Bronchial epithelial cell (primary cell): ENCODE measurements around the gene EPHA1. TPM values are rescaled to one million over a fixed set of nuclear protein-coding genes. Genes with fewer than 3 reads are reported as not detected.

ENCODE experiments used
- DNase-seq: peaks from one replicate; pipeline ENCODE4 v3.0.0-alpha.2; 2010; ENCODE audit warnings: low read depth
- FAIRE-seq: peaks from 2 replicates; lab custom pipeline; 2011; peaks lifted over from hg19 to GRCh38; lab: Jason Lieb, UNC
- H3K27me3 ChIP-seq: 2 replicates; pipeline ENCODE4 v1.5.1; 2011; ENCODE audit warnings: low read length; ENCODE audit not compliant: control insufficient read depth, insufficient read depth
- H3K36me3 ChIP-seq: 2 replicates; pipeline ENCODE4 v1.5.1; 2011; ENCODE audit warnings: low read length; ENCODE audit not compliant: control insufficient read depth, insufficient read depth
- H3K4me3 ChIP-seq: 2 replicates; pipeline ENCODE4 v1.5.1; 2011; ENCODE audit warnings: mild to moderate bottlenecking, low read depth, low read length, control low read depth
- CTCF ChIP-seq: IDR thresholded peaks from 2 replicates; pipeline ENCODE4 v1.5.1; 2011; ENCODE audit warnings: mild to moderate bottlenecking, moderate library complexity, low read length, control low read depth, inconsistent platforms; ENCODE audit not compliant: insufficient read depth, severe bottlenecking
- total RNA-seq: library from RNA; depleted of rRNA; stranded (reverse); fragments of >200 nt; gene quantifications from 2 replicates; pipeline ENCODE4 v1.2.1, GENCODE V29; 2014

The EPHA1 gene
- total RNA-seq = 19.0 and 51.5 TPM in 2 replicates

DNA sequence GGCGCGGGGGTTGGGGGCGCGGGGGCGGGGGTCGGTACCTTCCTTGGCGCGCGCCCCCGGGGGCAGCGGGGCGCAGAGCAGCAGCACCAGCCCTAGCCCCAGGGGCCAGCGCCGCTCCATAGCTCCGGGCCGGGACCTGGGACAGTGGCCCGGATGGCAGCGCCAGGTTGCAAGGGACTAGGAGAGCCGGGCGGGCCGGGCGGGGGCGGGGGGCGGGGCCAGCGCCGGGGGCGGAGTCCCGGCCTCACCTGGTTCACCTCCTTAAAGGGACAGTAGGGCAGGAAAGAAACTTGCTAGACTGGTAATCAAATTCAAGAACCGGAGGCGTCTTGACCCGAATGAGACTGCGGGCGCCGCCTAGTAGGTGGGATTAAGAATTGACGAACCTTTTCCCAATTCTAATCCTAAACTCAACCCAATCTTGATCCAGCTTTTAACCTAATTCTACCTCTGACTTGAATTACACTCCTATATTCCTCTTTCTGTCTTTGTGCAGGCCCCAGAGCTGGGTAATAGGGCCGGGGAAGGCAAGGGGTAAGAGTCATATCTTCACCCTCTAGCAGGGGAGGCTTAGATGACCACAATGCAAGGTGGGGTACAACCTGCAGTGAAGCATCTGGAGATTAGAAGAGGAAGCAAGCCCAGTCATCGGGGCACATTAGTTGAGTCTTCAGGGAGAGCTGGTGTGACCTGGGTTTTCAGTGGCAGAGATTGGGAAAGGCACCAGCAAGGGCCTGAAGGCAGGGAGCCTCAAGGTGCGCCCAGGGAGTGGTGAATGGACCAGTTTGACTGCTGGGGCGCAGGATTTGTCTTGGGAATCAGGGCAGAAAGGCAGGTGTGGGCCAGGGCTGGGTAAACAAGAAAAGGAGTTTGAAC lies at the start of gene EPHA1:
Gene EPHA1 (minus strand): TSS at position 171 of the 876 bp plus-strand sequence. CDS start 51 bp downstream, at position 120.
- Histone ChIP-seq H3K4me3 (peak within 1 kb of the TSS; percentile 59), H3K36me3 (peaks cover 8% of the 10 kb centered on the region), H3K27me3 (no peaks in the 10 kb centered on the region)
- no peak for FAIRE-seq
- DNase-seq = peak; percentile 88
- TF ChIP-seq CTCF = peak; percentile 68

- no peak for TF ChIP-seq CTCF
- DNase-seq (peak; percentile 74), FAIRE-seq (no peak)
- H3K4me3 ChIP-seq = no peak overlapping the region
- H3K36me3 ChIP-seq = no peaks in the 10 kb centered on the region
- no peaks in the 10 kb centered on the region for H3K27me3 ChIP-seq
Observed at GRCh38 chr7:143458263-143458662, 49.6 kb upstream of the EPHA1 start.

DNA sequence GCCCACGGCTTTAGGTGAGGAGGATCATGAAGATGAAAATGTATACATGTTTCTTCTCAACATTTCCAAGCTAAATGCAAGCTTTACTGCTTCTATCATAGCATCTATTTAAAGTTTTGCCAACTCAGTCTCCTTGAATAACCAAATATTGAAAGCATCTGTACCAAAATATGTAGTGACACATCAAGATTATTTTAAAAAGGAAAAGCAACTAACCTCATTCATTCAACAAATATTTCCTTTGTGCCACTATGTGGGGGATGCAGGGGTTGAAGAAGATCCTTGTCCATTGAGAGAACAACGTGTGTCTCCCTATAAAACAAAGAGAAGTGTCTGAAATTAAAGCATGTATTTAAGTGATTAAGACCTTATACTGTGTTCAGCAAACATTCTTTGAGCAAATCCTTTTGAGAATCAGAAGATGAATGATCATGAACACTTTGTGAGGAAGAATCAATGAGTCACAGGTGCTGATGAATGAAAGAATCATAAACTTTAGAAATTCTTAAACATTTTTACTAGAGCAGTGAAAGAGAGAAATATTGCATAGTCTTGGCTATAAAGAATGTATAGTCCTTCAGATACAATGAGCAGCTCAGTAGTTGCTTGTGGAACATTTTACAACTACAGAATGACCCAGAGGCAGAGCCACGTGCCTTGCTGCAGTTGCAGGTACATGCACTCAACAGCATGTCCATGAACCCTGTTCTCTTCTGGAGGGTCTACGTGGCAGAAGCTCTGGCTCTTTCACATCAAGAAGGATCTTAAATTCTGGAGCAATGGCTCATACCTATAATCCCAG lies 48.5 kb upstream of the EPHA1 start:
- Histone ChIP-seq H3K36me3 (no peaks in the 10 kb centered on the region), H3K4me3 (no peak overlapping the region), H3K27me3 (no peaks in the 10 kb centered on the region)
- DNase-seq (peak; percentile 46), FAIRE-seq (no peak)
- TF ChIP-seq CTCF = no peak

DNA sequence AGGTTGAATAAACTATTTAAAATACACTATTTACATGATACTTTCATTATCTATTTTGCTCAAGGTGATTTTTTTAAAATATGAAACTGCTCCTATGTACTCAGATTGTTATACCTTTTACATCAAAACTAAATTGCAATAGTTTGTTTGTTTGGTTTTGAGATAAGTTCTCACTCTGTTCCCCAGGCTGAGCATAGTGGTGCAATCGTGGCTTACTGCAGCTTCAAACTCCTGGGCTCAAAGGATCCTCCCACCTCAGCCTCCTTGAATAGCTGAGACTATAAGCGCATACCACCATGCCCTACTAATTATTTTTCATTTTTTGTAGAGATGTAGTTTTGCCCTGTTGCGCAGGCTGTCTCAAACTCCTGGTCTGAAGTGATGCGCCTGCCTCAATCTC lies 47.3 kb upstream of the EPHA1 start:
- no peak for FAIRE-seq

DNA sequence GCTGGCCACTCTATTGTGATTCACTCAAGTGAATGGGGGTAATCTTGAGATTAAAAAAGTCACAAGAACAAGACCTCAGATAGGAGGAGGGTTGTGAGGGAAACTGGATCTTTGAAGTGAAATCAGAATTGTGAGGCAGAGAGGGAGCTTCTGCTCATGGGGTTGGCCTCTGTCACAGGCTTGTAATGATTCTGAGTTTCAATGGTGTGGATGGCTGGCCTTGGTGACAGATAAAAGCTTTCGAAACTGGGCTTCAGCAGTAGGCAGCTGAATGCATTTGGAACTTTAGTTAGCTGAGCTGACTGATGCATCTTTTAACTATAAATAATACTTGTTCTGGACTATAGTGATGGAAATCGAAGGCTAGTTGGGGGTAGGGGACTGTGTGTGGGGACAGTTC lies 46.8 kb upstream of the EPHA1 start:
- DNase-seq (no peak), FAIRE-seq (no peak)
- no peak for TF ChIP-seq CTCF
- Histone ChIP-seq H3K27me3 (no peaks in the 10 kb centered on the region), H3K4me3 (no peak overlapping the region), H3K36me3 (no peaks in the 10 kb centered on the region)

More for the DNA sequence above, 47.3 kb upstream of the EPHA1 start:
- Histone ChIP-seq H3K36me3 (no peaks in the 10 kb centered on the region), H3K27me3 (no peaks in the 10 kb centered on the region), H3K4me3 (no peak overlapping the region)
- no peak for TF ChIP-seq CTCF
- no peak for DNase-seq
